Measurements from ENCODE around the gene OR8B3. TPM values are rescaled to one million over a fixed set of nuclear protein-coding genes. Genes with fewer than 3 reads are reported as not detected.
A peak's percentile ranks its signal among the peaks of the same experiment; 100 is the strongest.
"Not testable (repeated sequence)": the region's sequence is repeated elsewhere in the genome, so short reads cannot be mapped to it uniquely, and the experiment has no call there.

OR8B3 gene
- total RNA-seq, 2 donors from 2014 or later = not detected

DNA sequence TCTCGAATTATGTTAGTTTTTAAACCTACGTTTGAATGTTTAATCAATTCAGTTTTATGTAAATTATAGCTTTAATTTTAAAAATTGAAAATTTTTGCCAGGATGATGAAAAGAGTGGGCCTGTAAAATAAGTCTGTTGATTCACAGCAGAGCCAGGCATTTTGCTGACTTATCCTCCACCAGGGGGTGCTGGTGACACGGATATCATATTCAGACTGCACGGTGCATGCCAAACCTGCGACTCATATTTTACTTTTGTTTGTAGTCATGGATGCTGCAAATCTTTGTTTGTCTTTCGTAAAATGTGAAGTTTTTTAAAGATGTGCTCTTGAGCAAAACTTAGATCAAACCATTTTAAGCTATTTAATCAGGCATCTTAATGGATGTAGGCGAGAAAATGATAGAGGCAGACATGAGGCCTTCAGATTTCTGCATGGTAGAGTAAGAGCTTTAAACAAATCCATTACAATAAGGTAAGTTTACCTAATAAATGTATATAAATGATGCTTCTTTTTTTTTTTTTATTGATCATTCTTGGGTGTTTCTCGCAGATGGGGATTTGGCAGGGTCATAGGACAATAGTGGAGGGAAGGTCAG is 3.6 kb upstream of the OR8B3 start:
- Histone ChIP-seq H3K27me3 (no peaks in the 10 kb centered on the region), H3K4me1 (no peaks in the 10 kb centered on the region), H3K9ac (ENCODE audit: low read depth in 2 of 2, low read length in 2 of 2) (no peak overlapping the region), H3K4me3 (no peak overlapping the region), H3K36me3 (no peaks in the 10 kb centered on the region), H3K9me3 (no peaks in the 10 kb centered on the region), H3K27ac (no peak overlapping the region)
- intact Hi-C loops (cut with DNase I) = no loop called here
- DNase-seq = peak; percentile 65
- TF ChIP-seq, protein P1, sequence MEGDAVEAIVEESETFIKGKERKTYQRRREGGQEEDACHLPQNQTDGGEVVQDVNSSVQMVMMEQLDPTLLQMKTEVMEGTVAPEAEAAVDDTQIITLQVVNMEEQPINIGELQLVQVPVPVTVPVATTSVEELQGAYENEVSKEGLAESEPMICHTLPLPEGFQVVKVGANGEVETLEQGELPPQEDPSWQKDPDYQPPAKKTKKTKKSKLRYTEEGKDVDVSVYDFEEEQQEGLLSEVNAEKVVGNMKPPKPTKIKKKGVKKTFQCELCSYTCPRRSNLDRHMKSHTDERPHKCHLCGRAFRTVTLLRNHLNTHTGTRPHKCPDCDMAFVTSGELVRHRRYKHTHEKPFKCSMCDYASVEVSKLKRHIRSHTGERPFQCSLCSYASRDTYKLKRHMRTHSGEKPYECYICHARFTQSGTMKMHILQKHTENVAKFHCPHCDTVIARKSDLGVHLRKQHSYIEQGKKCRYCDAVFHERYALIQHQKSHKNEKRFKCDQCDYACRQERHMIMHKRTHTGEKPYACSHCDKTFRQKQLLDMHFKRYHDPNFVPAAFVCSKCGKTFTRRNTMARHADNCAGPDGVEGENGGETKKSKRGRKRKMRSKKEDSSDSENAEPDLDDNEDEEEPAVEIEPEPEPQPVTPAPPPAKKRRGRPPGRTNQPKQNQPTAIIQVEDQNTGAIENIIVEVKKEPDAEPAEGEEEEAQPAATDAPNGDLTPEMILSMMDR (IDR thresholded peaks at IDR 0.05) = peak; percentile 69

GRCh38 chr11:124396847-124397246 is 2.0 kb downstream of the OR8B3 start:
- H3K9ac ChIP-seq (ENCODE audit: low read depth in 2 of 2, low read length in 2 of 2); H3K27ac ChIP-seq; H3K9me3 ChIP-seq; H3K27me3 ChIP-seq; H3K4me1 ChIP-seq; DNase-seq; H3K4me3 ChIP-seq; intact Hi-C loops (cut with DNase I); H3K36me3 ChIP-seq: not testable (repeated sequence)

DNA sequence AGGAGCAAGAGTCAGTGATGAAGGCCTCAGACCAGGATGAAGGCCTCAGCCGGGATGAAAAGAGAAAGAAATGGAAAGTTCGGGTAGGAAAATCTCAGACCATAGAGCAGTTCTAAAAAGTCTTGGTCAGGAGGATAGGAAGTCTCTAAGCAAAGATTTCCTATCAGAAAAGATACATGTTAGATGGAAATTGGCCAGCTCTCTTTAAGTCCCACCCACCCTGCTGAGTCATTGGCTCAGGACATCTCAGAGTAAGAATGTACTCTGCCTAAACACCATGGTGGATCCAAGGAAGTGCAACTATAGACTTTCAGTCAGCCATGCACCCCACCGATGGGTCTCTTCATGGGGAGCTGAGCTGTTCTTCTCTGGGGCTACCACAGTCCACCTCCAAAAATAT is 4.4 kb downstream of the OR8B3 start:
- no peaks in the 10 kb centered on the region for H3K27me3 ChIP-seq
- H3K36me3 ChIP-seq = no peaks in the 10 kb centered on the region
- H3K27ac ChIP-seq = no peak overlapping the region
- H3K9me3 ChIP-seq = no peaks in the 10 kb centered on the region
- TF ChIP-seq, protein P1 (IDR thresholded peaks at IDR 0.05) = no peak
- no peak for DNase-seq
- intact Hi-C loops (cut with DNase I) = no loop called here
- H3K4me1 ChIP-seq = no peaks in the 10 kb centered on the region
- H3K4me3 ChIP-seq = no peak overlapping the region
- H3K9ac ChIP-seq (ENCODE audit: low read depth in 2 of 2, low read length in 2 of 2) = no peak overlapping the region

DNA sequence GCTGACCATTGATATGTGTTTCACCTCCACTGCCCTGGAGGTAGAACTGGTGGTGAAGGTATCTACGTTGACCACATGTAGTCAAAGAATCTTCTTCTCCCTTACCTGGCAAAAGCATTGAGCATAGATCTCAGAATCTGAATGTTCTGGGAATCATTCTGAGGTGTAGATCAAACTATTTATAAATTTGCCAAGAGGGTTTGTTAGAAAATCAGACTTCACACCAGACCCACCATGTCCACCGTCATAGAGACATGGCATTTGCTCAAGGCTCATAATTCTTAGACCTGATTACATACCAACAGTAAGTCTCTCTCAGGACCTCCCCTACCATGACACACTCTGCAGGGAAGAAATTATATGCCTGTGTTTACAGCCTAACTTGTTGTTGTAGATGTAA is 14.4 kb downstream of the OR8B3 start, which contains the start of gene OR8B2:
OR8B2 (minus strand) TSS at position 101 of the 400 bp plus-strand sequence. CDS start 1,156 bp downstream, outside the sequence.
- Histone ChIP-seq H3K36me3 (no peaks in the 10 kb centered on the region), H3K27ac (no peak within 1 kb of the TSS), H3K9me3 (no peaks in the 10 kb centered on the region), H3K4me1 (no peaks in the 10 kb centered on the region), H3K4me3 (no peak within 1 kb of the TSS), H3K27me3 (no peaks in the 10 kb centered on the region), H3K9ac (ENCODE audit: low read depth in 2 of 2, low read length in 2 of 2) (no peak within 1 kb of the TSS)
- intact Hi-C loops (cut with DNase I) = no loop called here
- no peak for DNase-seq
- TF ChIP-seq, protein P1 (IDR thresholded peaks at IDR 0.05) = no peak

DNA sequence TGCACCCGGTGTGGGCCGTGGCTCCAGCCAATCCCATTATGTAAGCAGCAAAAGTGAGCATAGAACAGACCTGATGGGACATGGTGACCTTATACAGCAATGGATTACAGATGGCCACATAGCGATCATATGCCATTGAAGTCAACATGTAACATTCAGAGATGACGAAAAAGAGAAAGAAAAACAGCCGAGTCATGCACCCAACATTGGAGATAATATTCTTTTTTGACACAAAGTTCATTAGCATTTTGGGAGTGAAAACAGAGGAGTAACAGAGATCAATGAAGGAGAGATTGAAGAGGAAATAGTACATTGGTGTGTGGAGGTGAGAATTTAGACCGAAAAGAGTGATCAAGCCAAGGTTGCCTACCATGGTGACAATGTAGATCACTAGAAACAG is 16.0 kb downstream of the OR8B3 start:
- H3K27me3 ChIP-seq; H3K9me3 ChIP-seq; H3K4me3 ChIP-seq; H3K36me3 ChIP-seq; H3K9ac ChIP-seq (ENCODE audit: low read depth in 2 of 2, low read length in 2 of 2); H3K27ac ChIP-seq; intact Hi-C loops (cut with DNase I); H3K4me1 ChIP-seq; DNase-seq: not testable (repeated sequence)

DNA sequence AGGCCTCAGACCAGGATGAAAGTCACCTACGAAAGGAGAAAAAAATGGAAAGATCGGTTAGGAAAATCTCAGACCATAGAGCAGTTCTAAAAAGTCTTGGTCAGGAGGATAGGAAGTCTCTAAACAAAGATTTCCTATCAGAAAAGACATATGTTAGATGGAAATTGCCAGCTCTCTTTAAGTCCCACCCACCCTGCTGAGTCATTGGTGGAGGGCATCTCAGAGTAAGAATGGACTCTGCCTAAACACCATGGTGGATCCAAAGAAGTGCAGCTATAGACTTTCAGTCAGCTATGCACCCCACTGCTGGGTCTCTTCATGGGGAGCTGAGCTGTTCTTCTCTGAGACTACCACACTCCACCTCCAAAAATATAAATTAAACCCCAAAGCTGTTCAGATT is 18.2 kb downstream of the OR8B3 start:
- Histone ChIP-seq H3K4me1 (no peaks in the 10 kb centered on the region), H3K9me3 (no peaks in the 10 kb centered on the region), H3K4me3 (no peak overlapping the region), H3K9ac (ENCODE audit: low read depth in 2 of 2, low read length in 2 of 2) (no peak overlapping the region), H3K27ac (no peak overlapping the region), H3K36me3 (no peaks in the 10 kb centered on the region), H3K27me3 (no peaks in the 10 kb centered on the region)
- TF ChIP-seq, protein P1 (IDR thresholded peaks at IDR 0.05) = no peak
- no peak for DNase-seq
- intact Hi-C loops (cut with DNase I) = no loop called here

Measured in colonic mucosa (tissue), 4 donors.